Stimulated activated CD8-positive, alpha-beta memory T cell treated with anti-CD3 and anti-CD28 coated beads, Interleukin-15, amount 100 ng/mL, for 4 hours (primary cell): ENCODE results near the gene HTD2.
"Not testable (repeated sequence)": the region's sequence is repeated elsewhere in the genome, so short reads cannot be mapped to it uniquely, and the experiment has no call there.

Experiments
- DNase-seq, 2 donors: peaks; one replicate each; pipeline ENCODE4 v3.0.0-alpha.2; 2020; ENCODE audit warnings: low read depth in 2 of 2

Gene HTD2

GRCh38 chr3:58305882-58306711 is at the start of gene HTD2, which contains the start of gene RPP14:
Gene HTD2, plus strand, starts transcription at chr3:58306520. Its CDS starts 11,094 bp downstream, at chr3:58317614.
Gene RPP14, plus strand, starts transcription at chr3:58306245. Its CDS starts 4,085 bp downstream, at chr3:58310330.
- DNase-seq = peak; percentile 97 to 98

- DNase-seq = no peak
These were observed 47.8 kb upstream of the HTD2 start for GRCh38 chr3:58258392-58259055.

GRCh38 chr3:58260261-58260731 is 46.0 kb upstream of the HTD2 start:
- no peak for DNase-seq

DNA sequence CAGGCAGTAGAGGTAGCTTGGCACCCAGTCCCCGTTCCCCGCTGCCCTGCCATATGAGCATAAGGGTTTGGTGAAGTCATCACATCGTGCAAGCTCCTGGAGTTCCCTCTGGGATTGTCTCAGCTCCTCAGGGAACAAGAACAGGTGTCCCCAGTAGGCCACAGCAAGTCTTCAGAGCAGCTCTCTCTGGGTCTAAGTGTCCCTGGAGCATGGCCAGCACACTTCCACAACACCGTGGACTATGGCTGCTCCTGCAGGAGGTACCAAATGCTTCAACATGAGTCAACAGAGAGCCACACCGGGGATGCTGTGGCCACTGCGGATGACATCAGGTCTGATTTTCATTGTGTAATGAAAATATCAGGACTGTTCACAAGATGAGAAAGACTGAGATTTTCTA is 45.6 kb upstream of the HTD2 start:
- DNase-seq = no peak

DNA sequence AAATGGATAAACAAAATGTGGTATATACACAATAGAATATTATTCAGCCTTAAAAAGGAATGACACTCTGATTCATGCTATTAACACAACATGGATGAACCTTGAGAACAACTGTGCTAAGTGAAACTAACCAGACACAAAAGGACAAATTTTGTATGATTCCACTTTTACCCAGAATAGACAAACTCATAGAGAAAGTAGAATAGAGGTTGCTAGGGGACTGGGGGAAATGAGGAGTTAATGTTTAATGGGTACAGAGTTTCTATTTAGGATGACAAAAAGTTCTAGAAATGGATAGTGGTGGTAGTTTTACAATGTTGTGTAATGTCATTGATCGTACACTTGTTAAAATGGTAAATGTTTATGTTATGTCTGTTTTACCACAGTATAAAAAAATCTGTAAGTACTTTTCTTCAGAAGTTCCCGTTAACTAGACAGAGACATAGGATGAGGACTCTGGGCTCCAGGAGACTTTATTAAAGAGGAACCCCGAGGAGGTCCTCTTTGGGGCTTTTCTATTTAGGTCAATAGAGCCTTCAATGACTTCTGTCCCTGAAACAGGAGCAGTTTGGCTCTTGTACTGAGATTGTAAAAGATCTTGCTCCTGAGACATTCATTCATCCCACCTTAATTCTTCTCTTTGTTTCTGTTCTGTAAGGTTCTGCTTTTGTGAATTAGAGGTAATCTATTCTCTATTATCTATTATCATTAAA is 44.2 kb upstream of the HTD2 start:
- DNase-seq = no peak

GRCh38 chr3:58266577-58266976 is 39.7 kb upstream of the HTD2 start:
- DNase-seq = no peak

DNA sequence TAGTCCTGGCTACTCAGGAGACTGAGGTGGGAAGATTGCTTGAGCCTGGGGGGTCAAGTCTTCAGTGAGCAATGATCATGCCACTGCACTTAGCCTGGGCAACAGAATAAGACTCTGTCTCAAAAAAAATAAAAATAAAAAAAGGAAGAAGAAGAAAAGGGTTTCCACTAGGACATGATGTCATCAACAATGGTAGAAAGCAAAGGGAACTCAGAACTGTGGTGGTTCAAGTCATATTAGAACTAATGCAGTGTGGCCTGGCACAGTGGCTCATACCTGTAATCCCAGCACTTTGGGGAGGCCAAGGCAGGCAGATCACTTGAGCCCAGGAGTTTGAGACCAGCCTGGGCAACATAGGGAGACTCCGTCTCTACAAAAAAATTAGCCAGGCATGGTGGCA is 38.8 kb upstream of the HTD2 start:
- DNase-seq = not testable (repeated sequence)

- DNase-seq = no peak
These were observed 37.0 kb upstream of the HTD2 start for GRCh38 chr3:58269356-58269755.

GRCh38 chr3:58270485-58270884 is 35.8 kb upstream of the HTD2 start:
- DNase-seq = no peak

DNA sequence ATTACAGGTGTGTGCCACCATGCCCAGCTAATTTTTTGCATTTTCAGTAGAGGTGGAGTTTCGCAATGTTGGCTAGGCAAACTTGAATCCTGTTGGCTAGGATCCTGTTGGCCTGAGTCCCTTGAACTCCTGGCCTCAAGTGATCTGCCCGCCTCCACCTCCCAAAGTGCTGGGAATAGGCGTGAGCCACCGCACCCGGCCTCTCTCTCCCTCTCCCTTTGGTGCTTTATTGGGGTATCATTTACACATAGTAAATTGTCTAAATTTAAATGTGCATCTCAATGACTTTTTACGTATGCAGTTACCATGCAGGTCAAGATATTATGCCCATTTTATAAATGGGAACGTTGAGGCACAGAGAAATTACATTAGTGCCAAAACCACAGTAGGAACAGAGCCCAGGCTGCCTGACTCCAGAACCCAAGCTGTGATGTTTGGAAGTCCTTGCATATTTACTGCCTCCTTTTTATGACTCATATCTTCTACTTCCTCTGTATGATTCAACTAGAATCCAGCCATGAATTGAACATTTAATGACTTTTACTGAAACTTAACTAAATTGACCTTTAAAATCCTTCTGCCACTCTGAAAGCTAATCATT is 34.3 kb upstream of the HTD2 start:
- DNase-seq = no peak

DNA sequence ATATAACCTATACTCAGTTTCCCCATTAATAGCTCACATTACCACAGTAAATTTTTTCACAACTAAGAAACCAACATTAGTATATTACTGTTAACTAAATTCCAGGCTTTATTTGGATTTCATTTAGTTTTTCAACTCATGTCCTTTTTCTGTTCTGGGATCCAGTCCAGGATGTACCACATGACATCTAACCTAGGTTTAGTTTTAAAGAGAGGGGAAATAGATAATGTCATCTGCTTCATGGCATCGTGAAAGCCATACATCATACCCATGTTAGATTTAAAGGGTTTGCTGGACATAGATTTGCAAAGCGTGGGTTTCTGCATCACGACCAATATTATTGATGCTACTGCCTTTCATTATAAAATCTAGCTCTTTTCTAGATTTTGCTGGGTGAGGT is 33.4 kb upstream of the HTD2 start:
- DNase-seq = no peak

DNA sequence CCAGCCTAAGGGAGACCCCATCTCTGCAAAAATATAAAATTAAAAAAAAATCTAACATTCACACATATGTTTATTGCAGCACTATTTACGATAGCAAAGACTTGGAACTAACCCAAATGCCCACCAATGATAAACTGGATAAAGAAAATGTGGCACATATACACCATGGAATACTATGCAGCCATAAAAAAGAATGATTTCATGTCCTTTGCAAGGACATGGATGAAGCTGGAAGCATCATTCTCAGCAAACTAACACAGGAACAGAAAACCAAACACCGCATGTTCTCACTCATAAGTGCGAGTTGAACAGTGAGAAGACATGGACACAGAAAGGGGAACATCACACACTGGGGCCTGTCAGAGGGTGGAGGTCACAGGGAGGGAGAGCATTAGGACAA is 33.0 kb upstream of the HTD2 start:
- DNase-seq = not testable (repeated sequence)

GRCh38 chr3:58274027-58274614 is 32.2 kb upstream of the HTD2 start:
- no peak for DNase-seq

DNA sequence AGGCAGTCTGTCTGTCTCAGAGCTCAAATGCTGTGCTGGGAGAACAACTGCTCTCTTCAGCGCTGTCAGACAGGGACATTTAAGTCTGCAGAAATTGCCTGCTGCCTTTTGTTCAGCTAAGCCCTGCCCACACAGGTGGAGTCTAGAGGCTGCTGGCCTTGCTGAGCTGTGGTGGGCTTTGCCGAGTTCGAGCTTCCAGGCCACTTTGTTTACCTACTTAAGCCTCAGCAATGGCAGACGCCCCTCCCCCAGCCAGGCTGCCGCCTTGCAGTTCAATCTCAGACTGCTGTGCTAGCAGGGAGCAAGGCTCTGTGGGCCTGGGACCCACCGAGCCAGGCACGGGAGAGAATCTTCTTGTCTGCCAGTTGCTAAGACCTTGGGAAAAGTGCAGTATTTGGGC is 25.3 kb upstream of the HTD2 start:
- no peak for DNase-seq

DNA sequence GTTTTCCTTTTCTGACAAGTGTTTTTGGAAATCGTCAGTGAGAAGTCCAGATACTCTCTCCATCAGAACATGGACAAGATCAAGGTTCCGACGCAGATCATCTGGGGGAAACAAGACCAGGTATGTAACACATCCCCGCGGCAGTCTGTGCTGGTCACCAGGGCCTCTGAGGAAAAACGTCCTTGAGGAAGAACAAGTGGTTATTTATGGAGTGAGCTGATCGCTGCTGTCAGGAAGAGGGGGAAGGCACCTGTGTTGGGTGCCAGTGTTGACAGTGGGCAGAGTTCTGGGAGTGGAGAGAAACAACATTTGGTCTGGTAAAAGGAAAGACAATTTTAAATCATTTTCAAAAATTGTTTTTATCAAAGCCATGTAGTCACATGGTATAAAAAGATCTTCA is 21.0 kb upstream of the HTD2 start:
- DNase-seq = no peak

DNA sequence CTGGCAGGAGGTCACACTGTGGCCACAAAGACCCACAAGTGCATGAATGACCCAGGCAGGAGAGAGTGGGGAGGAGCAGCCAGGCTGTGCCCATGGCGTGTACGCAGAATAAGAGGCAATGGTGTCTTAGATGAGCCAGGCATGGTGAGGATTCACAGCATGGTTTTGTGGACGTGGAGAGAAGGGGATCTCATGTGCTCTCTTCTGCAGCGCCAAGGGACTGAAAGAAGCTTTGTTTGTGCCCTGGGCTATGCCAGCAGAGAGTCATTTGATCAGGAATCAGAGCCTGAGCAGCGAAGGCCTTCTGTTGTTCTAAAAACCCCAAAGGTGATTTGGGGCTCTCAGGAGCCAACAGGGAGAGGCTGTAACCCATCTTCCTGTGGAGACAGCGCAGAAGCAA is 19.0 kb upstream of the HTD2 start:
- DNase-seq = no peak

DNA sequence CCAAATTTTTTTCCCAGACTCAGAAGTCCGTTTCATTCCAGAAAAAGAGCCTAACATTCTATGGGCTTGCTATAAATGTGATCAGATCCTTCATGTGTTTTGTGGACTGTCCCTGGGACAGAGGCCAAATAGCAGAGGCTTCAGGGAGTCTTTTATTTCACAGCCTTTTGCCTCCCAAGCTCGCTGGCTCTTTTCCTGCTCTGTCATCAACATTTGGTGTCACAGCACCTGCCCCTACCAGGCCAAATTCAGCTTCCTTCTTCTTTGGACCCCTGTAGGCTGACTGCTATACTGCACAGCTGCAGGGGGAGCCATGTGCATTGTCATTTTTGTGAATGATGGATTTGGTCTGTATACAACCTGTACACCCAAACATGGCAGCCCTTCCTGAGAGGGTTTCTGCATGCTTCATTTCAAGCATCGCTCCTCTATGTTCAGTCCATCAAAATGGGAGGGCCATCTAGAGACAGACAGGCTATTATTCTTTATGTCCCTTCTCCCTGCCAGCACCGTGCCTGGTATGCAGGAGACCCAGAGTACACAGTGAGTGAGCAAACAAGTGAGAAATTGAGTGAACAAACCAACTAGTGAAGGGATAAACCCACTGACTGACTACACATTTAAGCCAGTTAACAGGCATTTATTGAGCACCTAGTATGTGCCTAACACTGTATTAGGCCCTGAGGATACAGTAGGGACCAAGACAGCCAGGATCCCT is 18.1 kb upstream of the HTD2 start:
- no peak for DNase-seq

GRCh38 chr3:58288964-58289613 is 17.2 kb upstream of the HTD2 start:
- DNase-seq = not testable (repeated sequence)

DNA sequence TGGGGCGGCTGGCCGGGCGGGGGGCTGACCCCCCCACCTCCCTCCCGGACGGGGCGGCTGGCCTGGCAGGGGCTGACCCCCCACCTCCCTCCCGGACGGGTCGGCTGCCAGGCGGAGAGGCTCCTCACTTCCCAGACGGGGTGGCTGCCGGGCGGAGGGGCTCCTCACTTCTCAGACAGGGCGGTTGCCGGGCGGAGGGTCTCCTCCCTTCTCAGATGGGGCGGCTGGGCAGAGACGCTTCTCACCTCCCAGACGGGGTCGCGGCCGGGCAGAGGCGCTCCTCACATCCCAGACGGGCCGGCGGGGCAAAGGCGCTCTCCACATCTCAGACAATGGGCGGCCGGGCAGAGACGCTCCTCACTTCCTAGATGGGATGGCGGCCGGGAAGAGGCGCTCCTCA is 15.9 kb upstream of the HTD2 start:
- DNase-seq = not testable (repeated sequence)

GRCh38 chr3:58291671-58292338 is 14.5 kb upstream of the HTD2 start:
- no peak for DNase-seq
